ENCODE data around the gene KIFC3. TPM values are rescaled to one million over a fixed set of nuclear protein-coding genes. Genes with fewer than 3 reads are reported as not detected.

Gene KIFC3
- total RNA-seq, 3 donors from 2014 or later, result 2.7 to 4.1 (median 3.2) TPM

- Mint-ChIP-seq H3K4me1 (ENCODE audit: low read depth) (no peaks in the 10 kb centered on the region), H3K4me3 (no peak overlapping the region), H3K27me3 (ENCODE audit: low read depth) (no peaks in the 10 kb centered on the region), H3K9me3 (no peaks in the 10 kb centered on the region), H3K36me3 (ENCODE audit: insufficient read depth) (peaks cover 10% of the 10 kb centered on the region)
- DNase-seq (no peak), ATAC-seq (no peak)
Observed at GRCh38 chr16:57745768-57746167, 56.5 kb downstream of the KIFC3 start.

DNA sequence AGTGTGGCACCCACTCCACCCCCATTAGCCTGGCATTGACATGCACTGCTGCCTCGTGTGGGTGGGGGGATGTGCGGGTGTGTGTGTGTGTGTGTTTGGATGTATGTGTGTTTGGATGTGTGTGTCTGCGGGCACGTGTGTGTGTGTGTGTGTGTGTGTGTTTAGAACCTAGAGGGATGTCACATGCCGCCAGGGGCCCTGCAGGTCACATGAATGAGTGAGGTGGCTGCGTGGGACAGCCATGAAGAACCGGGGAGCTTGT, 57.7 kb downstream of the KIFC3 start:
- ATAC-seq, result no peak
- Mint-ChIP-seq H3K4me3 (no peak overlapping the region), H3K9me3 (no peaks in the 10 kb centered on the region), H3K27me3 (ENCODE audit: low read depth) (no peaks in the 10 kb centered on the region), H3K36me3 (ENCODE audit: insufficient read depth) (peaks cover 10% of the 10 kb centered on the region), H3K4me1 (ENCODE audit: low read depth) (no peaks in the 10 kb centered on the region)
- DNase-seq, result no peak

GRCh38 chr16:57743886-57744641, 58.2 kb downstream of the KIFC3 start:
- Mint-ChIP-seq H3K9me3 (no peaks in the 10 kb centered on the region), H3K4me1 (ENCODE audit: low read depth) (no peaks in the 10 kb centered on the region), H3K4me3 (no peak overlapping the region), H3K36me3 (ENCODE audit: insufficient read depth) (peaks cover 10% of the 10 kb centered on the region), H3K27me3 (ENCODE audit: low read depth) (no peaks in the 10 kb centered on the region)
- ATAC-seq, result no peak
- DNase-seq, result no peak

DNA sequence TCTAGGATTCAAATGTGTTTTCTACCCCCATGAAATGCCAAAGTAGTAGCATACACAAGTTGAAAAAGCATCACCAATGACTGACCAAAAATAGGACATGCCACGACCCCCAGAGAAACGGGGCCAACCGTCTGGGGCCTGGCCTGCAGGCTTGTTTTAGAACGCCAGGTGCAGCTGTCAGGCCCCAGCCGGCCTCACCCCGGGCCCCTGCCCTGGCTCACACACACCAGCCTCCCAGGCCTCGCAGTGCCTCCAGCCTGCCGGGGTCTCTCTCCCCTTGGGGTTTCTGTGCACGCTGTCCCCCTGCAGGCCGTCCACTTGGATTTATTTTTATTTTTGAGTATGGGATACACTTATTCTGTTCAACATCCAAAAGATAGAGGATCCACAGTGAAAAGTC, 58.8 kb downstream of the KIFC3 start:
- ATAC-seq (no peak), DNase-seq (no peak)
- Mint-ChIP-seq H3K27me3 (ENCODE audit: low read depth) (no peaks in the 10 kb centered on the region), H3K4me1 (ENCODE audit: low read depth) (no peaks in the 10 kb centered on the region), H3K4me3 (no peak overlapping the region), H3K9me3 (no peaks in the 10 kb centered on the region), H3K36me3 (ENCODE audit: insufficient read depth) (peaks cover 10% of the 10 kb centered on the region)

DNA sequence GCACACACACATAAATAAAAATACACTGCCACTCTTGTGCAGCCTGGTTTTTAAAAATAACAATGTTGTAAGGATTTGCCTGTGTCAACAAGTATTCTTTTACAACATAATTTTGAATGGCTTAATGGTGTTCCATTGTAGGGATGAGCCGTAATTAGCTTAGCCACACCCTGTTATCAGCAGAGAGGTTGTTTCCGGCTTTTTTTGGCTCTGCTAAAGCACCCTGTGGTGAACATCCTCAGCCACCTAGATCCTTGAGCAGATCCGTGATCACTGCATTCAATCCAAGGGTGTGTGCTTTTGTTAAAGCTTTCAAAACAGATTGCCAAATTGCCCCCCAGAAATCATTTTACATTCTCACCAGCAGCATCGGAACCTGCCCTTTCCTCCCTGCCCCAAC, 59.7 kb downstream of the KIFC3 start:
- Mint-ChIP-seq H3K27me3 (ENCODE audit: low read depth) (no peaks in the 10 kb centered on the region), H3K9me3 (no peaks in the 10 kb centered on the region), H3K4me3 (no peak overlapping the region), H3K4me1 (ENCODE audit: low read depth) (peaks cover 2% of the 10 kb centered on the region), H3K36me3 (ENCODE audit: insufficient read depth) (peaks cover 10% of the 10 kb centered on the region)
- DNase-seq, result no peak
- ATAC-seq, result no peak

DNA sequence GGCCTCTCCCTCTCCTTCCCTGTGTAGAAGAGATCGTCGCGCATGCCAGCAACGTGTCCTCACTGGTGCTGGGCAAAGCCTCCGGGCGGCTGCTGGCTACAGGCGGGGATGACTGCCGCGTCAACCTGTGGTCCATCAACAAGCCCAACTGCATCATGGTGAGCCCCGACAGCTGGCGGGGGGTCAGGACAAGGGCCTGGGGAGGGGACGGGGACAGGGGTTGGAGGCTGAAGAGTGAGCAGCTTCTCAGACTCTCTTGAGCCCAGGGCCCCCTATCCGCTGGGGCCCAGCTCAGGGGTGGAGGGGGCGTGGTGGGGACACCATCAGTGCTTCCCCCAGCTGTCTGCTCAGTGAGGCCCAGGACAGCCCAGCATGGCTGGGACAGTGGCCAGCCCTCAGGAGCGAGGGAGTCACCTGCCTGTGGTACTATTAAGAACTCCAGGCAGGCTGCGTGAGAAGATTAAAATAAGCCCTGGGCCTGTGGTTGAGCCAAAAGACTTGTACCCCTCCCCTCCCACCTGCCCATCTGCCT, 60.6 kb downstream of the KIFC3 start:
- DNase-seq, result no peak
- ATAC-seq, result no peak
- Mint-ChIP-seq H3K4me3 (no peak overlapping the region), H3K9me3 (no peaks in the 10 kb centered on the region), H3K4me1 (ENCODE audit: low read depth) (peaks cover 10% of the 10 kb centered on the region), H3K36me3 (ENCODE audit: insufficient read depth) (peaks cover 10% of the 10 kb centered on the region), H3K27me3 (ENCODE audit: low read depth) (no peaks in the 10 kb centered on the region)

DNA sequence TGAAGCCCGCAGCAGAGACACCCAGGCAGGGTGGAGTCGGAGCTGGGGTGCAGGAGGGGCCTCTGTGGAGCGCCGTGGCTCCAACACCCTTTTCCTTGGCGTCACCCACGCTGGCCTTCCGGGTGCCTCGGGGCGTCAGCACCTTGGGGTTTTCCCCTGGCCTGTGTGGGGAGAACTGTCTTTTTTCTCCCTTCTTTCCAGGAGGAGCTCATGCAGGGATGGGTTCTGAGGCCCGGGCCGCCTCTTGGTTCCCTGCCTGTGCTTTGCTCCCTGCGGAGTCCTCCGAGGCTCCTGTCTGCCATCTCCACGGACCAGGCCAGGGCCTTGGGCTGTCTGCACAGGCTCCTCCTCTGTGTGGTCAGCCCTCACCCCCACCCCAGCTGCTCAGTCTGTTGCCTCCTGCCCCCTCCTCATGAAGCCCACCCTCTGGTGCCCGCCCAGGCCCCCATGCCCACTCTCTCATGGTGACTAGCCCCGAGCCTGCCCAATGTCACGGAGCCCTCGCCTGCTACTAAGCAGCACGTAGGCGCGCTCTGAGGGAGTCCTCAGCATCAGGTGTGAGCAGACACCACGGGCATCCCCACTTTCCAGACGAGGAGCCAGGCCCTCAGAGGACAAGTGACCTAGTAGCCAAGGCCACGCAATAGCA, 61.7 kb downstream of the KIFC3 start:
- no peak overlapping the region for H3K4me3 Mint-ChIP-seq
- no peaks in the 10 kb centered on the region for H3K27me3 Mint-ChIP-seq (ENCODE audit: low read depth)
- peaks cover 18% of the 10 kb centered on the region for H3K4me1 Mint-ChIP-seq (ENCODE audit: low read depth)
- peaks cover 5% of the 10 kb centered on the region for H3K36me3 Mint-ChIP-seq (ENCODE audit: insufficient read depth)
- DNase-seq (no peak), ATAC-seq (no peak)
- H3K9me3 Mint-ChIP-seq, result no peaks in the 10 kb centered on the region

DNA sequence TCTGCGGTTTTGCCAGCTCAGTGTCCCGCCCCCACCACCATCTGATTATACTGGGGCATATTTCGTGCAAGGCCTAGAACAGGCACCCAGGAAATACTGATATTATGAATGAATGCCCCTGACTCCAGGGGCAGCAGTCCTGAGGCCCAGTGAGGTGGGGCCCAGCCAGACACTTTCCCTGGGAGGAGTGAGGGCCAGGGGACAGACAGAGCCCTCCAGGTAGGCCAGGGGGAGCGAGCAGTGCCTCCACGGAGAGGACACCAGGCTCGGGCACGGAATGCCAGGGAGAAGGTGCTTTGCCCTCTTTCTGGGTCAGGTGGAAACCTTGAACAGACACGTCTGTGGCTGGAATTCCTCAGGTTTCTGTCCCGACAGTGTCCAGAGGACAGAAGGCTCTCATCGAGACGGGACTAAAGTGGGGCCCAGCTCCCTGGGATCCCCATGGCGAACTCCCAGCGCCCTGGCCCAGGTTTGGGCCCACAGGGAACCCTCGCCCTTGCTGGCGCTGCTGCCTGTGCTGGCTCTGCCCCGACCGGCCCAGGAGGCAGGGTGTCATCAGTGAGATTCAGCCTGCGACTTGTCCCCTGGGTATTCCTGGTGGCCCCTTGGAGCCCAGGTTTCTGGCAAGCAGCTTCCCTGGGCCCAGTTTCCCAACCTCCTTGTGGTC, 62.4 kb downstream of the KIFC3 start:
- Mint-ChIP-seq H3K27me3 (ENCODE audit: low read depth) (no peaks in the 10 kb centered on the region), H3K9me3 (no peaks in the 10 kb centered on the region), H3K4me1 (ENCODE audit: low read depth) (peaks cover 20% of the 10 kb centered on the region), H3K4me3 (no peak overlapping the region), H3K36me3 (ENCODE audit: insufficient read depth) (peaks cover 5% of the 10 kb centered on the region)
- DNase-seq (no peak), ATAC-seq (no peak)

GRCh38 chr16:57738844-57739243, 63.4 kb downstream of the KIFC3 start:
- ATAC-seq (no peak), DNase-seq (no peak)
- H3K9me3 Mint-ChIP-seq, result no peaks in the 10 kb centered on the region
- H3K27me3 Mint-ChIP-seq (ENCODE audit: low read depth), result no peaks in the 10 kb centered on the region
- no peak overlapping the region for H3K4me3 Mint-ChIP-seq
- peaks cover 2% of the 10 kb centered on the region for H3K36me3 Mint-ChIP-seq (ENCODE audit: insufficient read depth)
- H3K4me1 Mint-ChIP-seq (ENCODE audit: low read depth), result peaks cover 23% of the 10 kb centered on the region

DNA sequence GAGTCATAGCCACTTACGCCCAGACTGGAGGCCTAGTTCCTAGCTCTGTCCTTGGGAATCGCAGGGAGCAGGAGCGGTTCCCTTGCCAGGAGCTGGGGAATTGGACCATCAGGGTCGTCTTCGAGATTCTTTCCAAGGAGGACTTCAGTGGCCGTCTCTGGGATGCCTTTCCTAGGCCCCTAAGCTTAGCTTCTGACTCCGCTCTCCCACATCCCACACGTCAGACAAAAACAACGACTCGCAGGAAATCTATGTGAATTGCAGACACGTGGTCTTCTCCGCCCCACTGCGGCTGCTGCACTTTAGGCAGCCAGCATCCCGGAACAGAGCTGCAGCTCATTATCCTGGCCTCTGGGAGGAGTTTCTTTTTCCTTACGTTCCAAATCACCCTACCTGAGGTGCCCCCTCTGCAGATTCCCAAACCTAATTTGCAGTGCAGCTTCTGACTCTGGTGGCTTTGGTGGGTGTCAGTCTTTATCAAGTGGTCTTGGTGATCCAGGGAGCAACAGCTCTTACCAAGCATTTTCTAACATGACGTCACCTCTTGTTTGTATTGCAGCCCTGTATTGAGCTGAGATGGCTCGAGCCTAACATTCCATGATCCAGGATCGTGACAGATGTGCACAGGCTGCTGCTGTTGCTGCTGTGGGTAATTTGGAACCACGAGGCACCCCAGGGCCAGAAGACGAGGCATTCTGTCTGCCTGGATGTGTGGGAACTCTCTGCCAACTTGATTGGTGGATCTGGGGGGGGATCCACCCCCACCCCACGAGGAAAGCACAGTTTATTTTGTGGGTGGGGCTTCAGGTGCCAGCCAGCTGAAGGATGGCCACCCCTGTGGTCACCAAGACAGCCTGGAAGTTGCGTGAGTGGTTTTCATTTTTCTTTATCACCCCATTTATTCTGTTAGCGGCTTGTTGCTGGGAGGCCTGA, 65.6 kb downstream of the KIFC3 start:
- H3K36me3 Mint-ChIP-seq (ENCODE audit: insufficient read depth), result peaks cover 8% of the 10 kb centered on the region
- no peaks in the 10 kb centered on the region for H3K27me3 Mint-ChIP-seq (ENCODE audit: low read depth)
- H3K4me1 Mint-ChIP-seq (ENCODE audit: low read depth), result peaks cover 23% of the 10 kb centered on the region
- peaks cover 11% of the 10 kb centered on the region for H3K9me3 Mint-ChIP-seq
- ATAC-seq (no peak), DNase-seq (no peak)
- H3K4me3 Mint-ChIP-seq, result peak overlapping the region; percentile 94

DNA sequence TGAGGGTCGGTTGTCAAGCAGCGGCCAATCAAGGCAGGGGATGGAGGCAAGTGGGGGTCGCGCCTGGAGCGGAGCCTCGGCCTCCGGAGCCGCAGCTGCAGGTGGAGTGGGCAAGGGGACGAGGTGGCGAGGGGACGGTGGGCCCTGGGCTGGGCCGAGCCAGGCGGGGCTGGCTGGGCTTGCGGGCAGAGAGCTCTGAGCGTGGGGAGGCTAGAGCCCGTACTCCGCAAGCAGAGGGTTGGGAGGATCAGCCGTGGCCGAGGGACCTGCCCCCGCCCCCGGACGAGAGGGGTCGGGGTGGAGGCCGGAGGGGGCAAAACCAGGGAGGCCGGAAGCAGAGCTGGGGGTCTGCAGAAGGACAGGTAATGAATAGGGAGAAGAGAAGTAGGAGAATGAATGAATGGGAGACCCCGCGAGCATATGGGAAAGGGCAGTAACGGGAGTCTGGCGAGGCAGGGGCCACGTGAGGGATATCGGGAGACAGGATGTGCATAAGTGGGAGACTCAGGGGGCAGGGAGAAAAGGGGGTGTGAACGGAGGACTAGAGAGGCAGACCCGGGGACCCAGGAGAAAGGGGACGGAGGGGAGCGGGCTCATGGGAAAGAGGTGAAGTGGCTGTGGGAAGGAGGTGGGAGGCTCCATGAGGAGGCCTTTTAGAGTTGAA, 66.4 kb downstream of the KIFC3 start, which contains the start of gene KATNB1:
Gene KATNB1, plus strand, starts transcription at position 16 of the 664 bp plus-strand sequence. CDS start 1,474 bp downstream, outside the sequence.
- ATAC-seq (no peak), DNase-seq (no peak)
- Mint-ChIP-seq H3K4me3 (peak within 1 kb of the TSS; percentile 94), H3K9me3 (peaks cover 11% of the 10 kb centered on the region), H3K36me3 (ENCODE audit: insufficient read depth) (peaks cover 8% of the 10 kb centered on the region), H3K27me3 (ENCODE audit: low read depth) (no peaks in the 10 kb centered on the region), H3K4me1 (ENCODE audit: low read depth) (peaks cover 23% of the 10 kb centered on the region)

- peaks cover 8% of the 10 kb centered on the region for H3K36me3 Mint-ChIP-seq (ENCODE audit: insufficient read depth)
- no peaks in the 10 kb centered on the region for H3K27me3 Mint-ChIP-seq (ENCODE audit: low read depth)
- peaks cover 23% of the 10 kb centered on the region for H3K4me1 Mint-ChIP-seq (ENCODE audit: low read depth)
- H3K9me3 Mint-ChIP-seq, result peaks cover 11% of the 10 kb centered on the region
- DNase-seq, result peak; percentile 95
- H3K4me3 Mint-ChIP-seq, result peak overlapping the region; percentile 94
- ATAC-seq, result peak; percentile 91 to 96
Observed at GRCh38 chr16:57734925-57735754, 67.2 kb downstream of the KIFC3 start.
